DOHH2 (cell line): ENCODE results near the gene NDUFC2.
"Not testable (repeated sequence)": the region's sequence is repeated elsewhere in the genome, so short reads cannot be mapped to it uniquely, and the experiment has no call there.

Experiments used
- H3F3A ChIP-seq: fragments of 200-600 bp; sonication (generic), shearing (Covaris generic); 2 replicates; pipeline ENCODE4 v1.6.0; 2016; ENCODE audit warnings: antibody characterized with exemption, mild to moderate bottlenecking; ENCODE audit not compliant: control insufficient read depth, insufficient read depth
- H3K27ac ChIP-seq: fragments of 200-600 bp; sonication (generic); 2 replicates; pipeline ENCODE4 v1.5.1; 2014; ENCODE audit warnings: low read depth, mild to moderate bottlenecking, low read length, moderate library complexity
- H3K27me3 ChIP-seq: fragments of 200-600 bp; sonication (generic); 2 replicates; pipeline ENCODE4 v1.6.1; 2014; ENCODE audit warnings: mild to moderate bottlenecking, low read length, mixed read lengths; ENCODE audit not compliant: control insufficient read depth
- H3K36me3 ChIP-seq: fragments of 200-600 bp; sonication (generic); 2 replicates; pipeline ENCODE4 v1.6.1; 2014; ENCODE audit warnings: mild to moderate bottlenecking, low read length, moderate library complexity, mixed read lengths; ENCODE audit not compliant: control insufficient read depth
- H3K4me1 ChIP-seq: fragments of 200-600 bp; sonication (generic); 2 replicates; pipeline ENCODE4 v1.6.1; 2014; ENCODE audit warnings: mild to moderate bottlenecking, low read length, mixed read lengths; ENCODE audit not compliant: control insufficient read depth
- H3K4me2 ChIP-seq: fragments of 200-600 bp; sonication (generic); 2 replicates; pipeline ENCODE4 v1.6.0; 2014; ENCODE audit warnings: mild to moderate bottlenecking, low read length, moderate library complexity
- H3K4me3 ChIP-seq: fragments of 200-600 bp; sonication (generic); 2 replicates; pipeline ENCODE4 v1.5.1; 2014; ENCODE audit warnings: mild to moderate bottlenecking, low read length, mixed read lengths
- H3K79me2 ChIP-seq: fragments of 200-600 bp; sonication (generic); 2 replicates; pipeline ENCODE4 v1.6.1; 2014; ENCODE audit warnings: mild to moderate bottlenecking, low read length, mixed read lengths; ENCODE audit not compliant: control insufficient read depth
- H3K9me2 ChIP-seq: fragments of 200-600 bp; sonication (generic); replicated peaks from 2 replicates; pipeline ENCODE4 v1.6.1; 2014; ENCODE audit warnings: mild to moderate bottlenecking, low read length, mixed read lengths; ENCODE audit not compliant: control insufficient read depth
- H3K9me3 ChIP-seq: fragments of 200-600 bp; sonication (generic); 2 replicates; pipeline ENCODE4 v1.6.1; 2014; ENCODE audit warnings: antibody characterized with exemption, low read length, mixed read lengths; ENCODE audit not compliant: control insufficient read depth, insufficient read depth
- H4K20me1 ChIP-seq: fragments of 200-600 bp; sonication (generic); 2 replicates; pipeline ENCODE4 v1.6.0; 2014; ENCODE audit warnings: low read depth, mild to moderate bottlenecking, antibody characterized with exemption, low read length, moderate library complexity; ENCODE audit not compliant: control insufficient read depth, insufficient read depth
- CTCF ChIP-seq: fragments of 200-600 bp; sonication (generic); IDR thresholded peaks from one replicate; pipeline ENCODE4 v1.5.1; 2014; ENCODE audit warnings: antibody characterized with exemption, mild to moderate bottlenecking, low read depth, low read length; ENCODE audit not compliant: poor library complexity, severe bottlenecking
- EZH2phosphoT487 ChIP-seq: fragments of 200-600 bp; sonication (generic); IDR thresholded peaks from 2 replicates; pipeline ENCODE4 v1.6.1; 2017; ENCODE audit warnings: borderline replicate concordance, mild to moderate bottlenecking, antibody characterized with exemption, low read length, moderate library complexity, mixed read lengths

Gene NDUFC2

GRCh38 chr11:78061088-78061920 is 18.4 kb downstream of the NDUFC2 start:
- Histone ChIP-seq H3F3A (no peaks in the 10 kb centered on the region), H4K20me1 (no peaks in the 10 kb centered on the region), H3K36me3 (no peaks in the 10 kb centered on the region), H3K9me3 (no peaks in the 10 kb centered on the region), H3K27me3 (no peaks in the 10 kb centered on the region), H3K4me1 (no peaks in the 10 kb centered on the region), H3K27ac (no peak overlapping the region), H3K4me2 (no peak overlapping the region), H3K9me2 (no peaks in the 10 kb centered on the region), H3K4me3 (no peak overlapping the region), H3K79me2 (no peaks in the 10 kb centered on the region)
- TF ChIP-seq EZH2phosphoT487, result no peak
- TF ChIP-seq CTCF, result no peak

- Histone ChIP-seq H4K20me1 (no peaks in the 10 kb centered on the region), H3K36me3 (no peaks in the 10 kb centered on the region), H3K27me3 (no peaks in the 10 kb centered on the region), H3F3A (no peaks in the 10 kb centered on the region), H3K4me1 (no peaks in the 10 kb centered on the region), H3K27ac (no peak overlapping the region), H3K9me3 (no peaks in the 10 kb centered on the region), H3K9me2 (no peaks in the 10 kb centered on the region), H3K4me2 (no peak overlapping the region), H3K4me3 (no peak overlapping the region), H3K79me2 (no peaks in the 10 kb centered on the region)
- no peak for TF ChIP-seq EZH2phosphoT487
- no peak for TF ChIP-seq CTCF
Measured at GRCh38 chr11:78060533-78060932, 19.1 kb downstream of the NDUFC2 start.

- H3K36me3 ChIP-seq, H4K20me1 ChIP-seq, H3K79me2 ChIP-seq, H3K9me2 ChIP-seq, H3K9me3 ChIP-seq, H3K27ac ChIP-seq, H3K27me3 ChIP-seq, H3K4me1 ChIP-seq, H3F3A ChIP-seq, H3K4me3 ChIP-seq, H3K4me2 ChIP-seq: not testable (repeated sequence)
Measured at GRCh38 chr11:78059749-78060328, 19.8 kb downstream of the NDUFC2 start.

- Histone ChIP-seq H3K4me2 (no peak overlapping the region), H3K4me3 (no peak overlapping the region), H3K27me3 (no peaks in the 10 kb centered on the region), H3K79me2 (no peaks in the 10 kb centered on the region), H3K9me2 (no peaks in the 10 kb centered on the region), H3K9me3 (no peaks in the 10 kb centered on the region), H3K36me3 (no peaks in the 10 kb centered on the region), H3K27ac (no peak overlapping the region), H4K20me1 (no peaks in the 10 kb centered on the region), H3K4me1 (no peaks in the 10 kb centered on the region), H3F3A (no peaks in the 10 kb centered on the region)
- TF ChIP-seq CTCF, result no peak
- no peak for TF ChIP-seq EZH2phosphoT487
Measured at GRCh38 chr11:78057462-78058055, 22.1 kb downstream of the NDUFC2 start.
